K562 (cell line): ENCODE measurements around the gene PKD1L1.

Experiments used
- CTCF ChIP-seq, 3 experiments: IDR thresholded peaks in 2 of 3; conservative IDR thresholded peaks in 1 of 3; 2 replicates each; pipeline ENCODE4 v1.5.1; 2011 to 2012; ENCODE audit warnings: low read length in 3 of 3, mild to moderate bottlenecking in 3 of 3, control low read depth in 2 of 3, improper control_type of control experiment in 1 of 3, inconsistent platforms in 1 of 3, low read depth in 1 of 3, mixed read lengths in 1 of 3, moderate library complexity in 1 of 3; ENCODE audit not compliant: insufficient read depth in 2 of 3
- EP300 ChIP-seq: IDR thresholded peaks from 2 replicates; pipeline ENCODE4 v1.6.1; 2012; ENCODE audit warnings: low read length, improper control_type of control experiment
- MYC ChIP-seq, 2 experiments: fragments of 250-450 bp in 1 of 2; sonication (Bioruptor Pico) in 1 of 2; IDR thresholded peaks; 2 replicates each; pipeline versions ENCODE4 v1.5.1 to v1.6.1; 2012 to 2021; ENCODE audit warnings: low read depth in 2 of 2, borderline replicate concordance in 1 of 2, improper control_type of control experiment in 1 of 2, low read length in 1 of 2, mild to moderate bottlenecking in 1 of 2, moderate library complexity in 1 of 2
- TAF1 ChIP-seq: IDR thresholded peaks from 2 replicates; pipeline ENCODE4 v1.6.1; 2011; ENCODE audit warnings: mild to moderate bottlenecking, low read length, moderate library complexity; ENCODE audit not compliant: insufficient read depth, control insufficient read depth, severe bottlenecking; ENCODE audit errors: extremely low read depth
- TF ChIP-seq, protein P1 (sequence below): fragments of 450-650 bp; formaldehyde crosslinking; conservative IDR thresholded peaks from 2 replicates; pipeline ENCODE4 v1.4.0; 2022; ENCODE audit warnings: mild to moderate bottlenecking, missing genetic modification characterization

DNA sequence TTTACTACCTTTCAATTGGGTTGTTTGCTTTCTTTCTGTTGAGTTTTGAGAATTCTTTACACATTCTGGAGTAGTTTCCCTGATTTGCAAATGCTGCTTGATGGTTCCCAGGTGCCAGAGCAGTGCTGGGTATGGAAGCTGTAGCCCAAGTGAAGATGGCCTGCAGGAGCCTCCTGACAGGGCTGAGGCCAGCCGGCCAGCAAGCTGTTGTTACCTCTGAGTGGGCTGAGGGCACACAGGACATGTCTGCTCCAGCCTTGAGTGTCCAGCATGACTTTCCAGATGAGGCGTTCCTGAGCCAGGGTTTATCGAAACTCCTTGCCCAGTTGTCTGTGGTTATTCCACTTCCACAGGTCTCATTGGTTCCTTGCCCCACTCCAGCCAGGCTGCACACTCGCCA lies 201.8 kb downstream of the PKD1L1 start:
- TF ChIP-seq MYC (IDR thresholded peaks at IDR 0.05; ENCODE audit: low read depth, low read length) (no peak), MYC (CRISPR knock-in tag; IDR thresholded peaks at IDR 0.05; ENCODE audit: borderline replicate concordance, low read depth) (no peak), CTCF (IDR thresholded peaks at IDR 0.05 in 2 of 3, conservative IDR thresholded peaks at IDR 0.05 in 1 of 3; ENCODE audit: insufficient read depth in 2 of 3, low read depth in 1 of 3, low read length in 3 of 3) (no peak), TAF1 (no peak), EP300 (no peak)
- TF ChIP-seq, protein P1, sequence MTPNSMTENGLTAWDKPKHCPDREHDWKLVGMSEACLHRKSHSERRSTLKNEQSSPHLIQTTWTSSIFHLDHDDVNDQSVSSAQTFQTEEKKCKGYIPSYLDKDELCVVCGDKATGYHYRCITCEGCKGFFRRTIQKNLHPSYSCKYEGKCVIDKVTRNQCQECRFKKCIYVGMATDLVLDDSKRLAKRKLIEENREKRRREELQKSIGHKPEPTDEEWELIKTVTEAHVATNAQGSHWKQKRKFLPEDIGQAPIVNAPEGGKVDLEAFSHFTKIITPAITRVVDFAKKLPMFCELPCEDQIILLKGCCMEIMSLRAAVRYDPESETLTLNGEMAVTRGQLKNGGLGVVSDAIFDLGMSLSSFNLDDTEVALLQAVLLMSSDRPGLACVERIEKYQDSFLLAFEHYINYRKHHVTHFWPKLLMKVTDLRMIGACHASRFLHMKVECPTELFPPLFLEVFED (CRISPR knock-in tag), result no peak
